Stimulated activated CD8-positive, alpha-beta memory T cell treated with anti-CD3 and anti-CD28 coated beads, Interleukin-2, amount 100 ng/mL, for 1 hour (primary cell): ENCODE measurements around the gene APLF.
"Not testable (repeated sequence)": the region's sequence is repeated elsewhere in the genome, so short reads cannot be mapped to it uniquely, and the experiment has no call there.

Experiments used
- DNase-seq, 2 donors: peaks; one replicate each; pipeline ENCODE4 v3.0.0-alpha.2; 2020; ENCODE audit warnings: low read depth in 2 of 2

APLF gene

GRCh38 chr2:68529156-68529555 is 61.8 kb downstream of the APLF start:
- DNase-seq: not testable (repeated sequence)

- DNase-seq: not testable (repeated sequence)
Measured at GRCh38 chr2:68529651-68530050, 62.3 kb downstream of the APLF start.

GRCh38 chr2:68536000-68536399 is 68.6 kb downstream of the APLF start:
- DNase-seq: no peak

DNA sequence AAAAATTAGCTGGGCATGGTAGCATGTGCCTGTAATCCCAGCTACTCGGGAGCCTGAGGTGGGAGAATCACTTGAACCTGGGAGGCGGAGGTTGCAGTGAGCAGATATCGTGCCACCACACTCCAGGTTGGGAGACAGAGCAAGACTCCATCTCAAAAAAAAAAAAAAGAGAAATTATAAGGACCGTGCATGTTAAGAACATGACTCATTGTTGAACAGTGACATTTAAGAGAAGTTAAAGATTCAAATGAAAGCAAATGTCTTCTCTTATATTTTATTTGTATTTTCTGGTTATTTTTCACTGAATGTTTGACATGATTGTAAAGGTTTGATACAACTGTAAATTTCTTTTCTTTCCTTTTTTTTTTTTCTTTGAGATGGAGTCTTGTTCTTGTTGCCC is 69.6 kb downstream of the APLF start:
- no peak for DNase-seq

- no peak for DNase-seq
Measured at GRCh38 chr2:68537809-68538208, 70.4 kb downstream of the APLF start.

DNA sequence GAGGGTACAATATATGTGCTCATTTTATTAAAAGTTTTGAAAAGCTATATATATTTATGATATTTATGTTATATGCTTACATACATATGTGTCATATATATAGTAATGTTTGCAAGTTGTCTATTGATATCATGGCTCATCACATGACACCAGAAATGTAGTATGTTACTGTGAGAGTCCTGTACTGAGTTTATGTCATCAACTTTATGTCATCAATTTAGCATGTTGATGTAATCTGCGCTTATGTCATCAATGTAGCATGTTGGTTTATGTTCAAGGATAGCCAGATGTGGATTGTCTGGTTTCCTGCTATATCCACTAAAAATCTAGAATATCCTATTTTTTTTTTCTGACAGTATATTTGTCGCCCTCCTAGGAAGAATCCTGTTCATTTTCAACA is 77.4 kb downstream of the APLF start:
- no peak for DNase-seq

- DNase-seq: no peak
Measured at GRCh38 chr2:68548396-68548795, 81.0 kb downstream of the APLF start.

GRCh38 chr2:68553098-68553497 is 85.7 kb downstream of the APLF start:
- no peak for DNase-seq

GRCh38 chr2:68555425-68556206 is 88.2 kb downstream of the APLF start:
- not testable (repeated sequence) for DNase-seq

GRCh38 chr2:68556381-68556780 is 89.0 kb downstream of the APLF start:
- no peak for DNase-seq

DNA sequence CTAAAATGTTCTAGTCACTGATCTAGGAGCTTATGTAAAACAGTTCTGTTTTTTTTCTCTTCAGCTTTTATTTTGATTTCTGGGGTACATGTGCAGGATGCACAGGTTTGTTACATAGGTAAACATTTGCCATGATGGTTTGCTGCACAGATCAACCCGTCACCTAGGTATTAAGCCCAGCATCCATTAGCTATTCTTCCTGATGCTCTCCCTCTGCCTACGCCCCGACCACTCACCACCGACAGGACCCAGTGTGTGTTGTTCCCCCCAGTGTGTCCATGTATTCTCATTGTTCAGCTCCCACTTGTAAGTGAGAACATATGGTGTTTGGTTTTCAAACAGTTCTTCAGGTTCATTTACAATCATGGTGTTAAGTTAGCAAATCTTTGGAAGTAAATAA is 91.2 kb downstream of the APLF start:
- no peak for DNase-seq

DNA sequence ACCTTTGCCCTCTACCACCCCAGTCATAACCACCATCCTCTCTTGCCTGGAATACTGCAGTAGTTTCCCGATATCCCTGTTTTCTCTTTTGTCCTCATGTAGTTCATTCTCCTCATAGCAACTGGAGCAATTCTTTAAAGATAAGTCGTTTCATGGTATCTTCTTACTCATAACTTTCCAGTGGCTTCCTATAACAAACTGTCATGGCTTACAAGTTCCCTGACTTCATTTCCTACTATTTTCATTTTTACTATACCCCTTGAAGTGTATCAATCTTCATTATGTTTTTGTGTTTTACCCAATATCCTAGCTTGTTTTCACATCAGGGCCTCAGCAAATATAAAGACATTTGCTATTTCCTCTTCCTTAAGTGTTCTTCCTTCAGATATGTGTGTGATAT is 92.3 kb downstream of the APLF start:
- DNase-seq: no peak

GRCh38 chr2:68560545-68560944 is 93.2 kb downstream of the APLF start:
- no peak for DNase-seq

DNA sequence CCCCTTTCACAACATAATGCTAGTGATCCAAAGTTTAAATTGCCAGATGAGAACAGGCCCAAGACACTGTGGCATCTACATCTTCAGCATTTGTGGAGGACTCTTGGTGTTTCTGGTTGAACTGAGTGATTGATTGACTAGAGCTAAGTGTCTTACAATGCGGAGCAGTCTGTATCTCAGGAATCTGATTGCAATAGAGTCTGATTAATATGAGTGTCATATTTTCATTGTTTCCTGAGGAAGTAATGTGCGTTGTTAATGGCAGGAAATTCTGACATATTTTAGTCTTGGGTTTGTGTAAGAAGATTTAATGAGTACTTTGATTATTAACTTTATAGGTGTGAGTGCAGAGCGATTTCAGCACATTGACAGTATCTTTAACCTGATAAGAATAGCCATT is 94.0 kb downstream of the APLF start:
- DNase-seq: no peak

GRCh38 chr2:68562934-68563333 is 95.5 kb downstream of the APLF start:
- no peak for DNase-seq

- DNase-seq: no peak
Measured at GRCh38 chr2:68564426-68564825, 97.0 kb downstream of the APLF start.

DNA sequence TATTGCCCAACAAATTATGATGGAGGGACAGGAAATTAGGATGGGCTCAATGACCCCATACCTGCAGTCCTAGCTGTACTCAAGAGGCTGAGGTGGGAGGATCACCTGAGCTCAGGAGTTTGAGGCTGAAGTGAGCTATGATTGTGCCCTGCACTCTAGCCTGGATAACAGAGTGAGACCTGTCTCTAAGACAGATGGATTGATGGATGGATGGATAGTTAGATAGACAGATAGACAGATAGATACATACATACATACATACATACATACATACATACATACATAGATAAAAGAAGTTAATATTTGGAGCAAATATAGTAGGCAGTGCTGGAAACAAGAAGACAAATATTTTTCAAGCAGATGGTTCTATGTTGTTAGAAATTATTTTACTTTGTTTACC is 97.9 kb downstream of the APLF start:
- DNase-seq: no peak

DNA sequence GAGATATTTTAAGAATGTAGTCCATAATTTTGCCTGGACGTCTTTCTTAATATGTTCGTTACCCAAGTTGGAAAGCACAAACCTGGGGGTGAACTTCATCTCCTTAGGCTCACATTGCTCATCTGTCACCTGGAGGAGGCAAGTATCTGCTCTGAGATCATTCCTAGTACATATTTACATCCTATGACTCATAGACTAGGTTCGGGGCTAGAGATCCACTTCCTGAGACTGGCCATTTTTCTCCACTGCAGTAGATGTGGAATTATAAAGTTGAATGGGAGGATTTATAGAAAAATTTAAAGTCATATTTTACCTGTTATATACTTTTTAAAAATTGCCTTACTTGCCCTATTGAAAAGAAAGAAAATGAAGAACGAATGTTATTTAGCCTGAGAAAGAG is 98.5 kb downstream of the APLF start:
- DNase-seq: no peak

- DNase-seq: no peak
Measured at GRCh38 chr2:68566362-68566761, 99.0 kb downstream of the APLF start.

- DNase-seq: no peak
Measured at GRCh38 chr2:68568116-68568515, 100.7 kb downstream of the APLF start.

DNA sequence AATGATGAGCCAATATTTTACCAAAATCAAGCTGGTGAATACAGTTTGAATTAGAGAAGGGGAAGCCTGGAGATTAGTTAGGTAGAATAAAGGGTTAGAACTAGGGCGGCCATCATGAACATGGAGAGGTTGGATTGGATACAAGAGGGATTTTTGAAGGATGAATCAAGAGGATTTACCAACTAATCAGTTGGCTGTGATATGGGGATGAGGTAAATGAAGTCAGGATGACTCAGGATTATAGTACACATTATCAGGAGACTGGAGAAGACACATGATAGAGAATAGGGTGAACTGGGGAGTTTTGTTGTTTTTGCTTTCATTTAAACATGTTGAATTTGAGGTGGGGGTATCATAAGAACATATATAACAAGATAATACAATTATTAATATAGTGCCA is 102.2 kb downstream of the APLF start:
- DNase-seq: no peak

GRCh38 chr2:68570434-68570833 is 103.0 kb downstream of the APLF start:
- not testable (repeated sequence) for DNase-seq

DNA sequence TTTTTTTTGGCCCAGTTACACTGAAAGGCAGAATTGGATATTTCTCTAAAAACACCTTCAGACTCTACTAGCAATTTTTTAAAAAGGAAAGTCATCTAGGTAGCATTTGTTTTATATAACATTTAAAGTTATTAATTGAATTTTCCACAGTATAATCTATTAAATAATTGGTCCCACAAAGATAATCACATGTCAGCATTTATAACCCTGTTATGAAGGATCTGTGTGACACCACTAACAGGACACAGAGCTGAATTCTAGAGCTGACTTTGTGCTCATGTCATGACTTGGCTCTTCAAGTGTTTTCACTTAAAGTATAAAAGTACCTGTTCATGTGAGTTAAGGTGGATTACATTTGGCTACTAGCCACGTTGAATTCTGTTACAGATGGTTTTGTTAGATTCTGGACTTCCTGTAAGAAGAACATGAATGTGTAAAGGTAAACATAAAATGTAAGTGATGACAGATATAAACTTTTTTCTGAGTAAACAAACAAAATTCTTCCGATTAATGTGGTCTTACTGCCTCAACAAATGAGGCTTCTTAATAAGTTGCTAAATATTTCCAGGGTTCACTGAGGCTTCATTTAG is 106.9 kb downstream of the APLF start:
- DNase-seq: no peak

- no peak for DNase-seq
Measured at GRCh38 chr2:68577183-68577582, 109.8 kb downstream of the APLF start.
